Liver (tissue), 9 donors: ENCODE data around the gene INPP5B. TPM values are rescaled to one million over a fixed set of nuclear protein-coding genes. Genes with fewer than 3 reads are reported as not detected.

Experiments used
- DNase-seq: peaks from one replicate; pipeline ENCODE4 v3.0.0-alpha.2; 2017; ENCODE audit warnings: low spot score
- H3K27ac ChIP-seq, 2 donors: one replicate each; pipeline ENCODE4 v1.7.0; 2013; ENCODE audit warnings: inconsistent platforms in 2 of 2, low read length in 2 of 2, control low read depth in 1 of 2, low read depth in 1 of 2, mild to moderate bottlenecking in 1 of 2
- H3K27me3 ChIP-seq, 4 donors: one replicate each; pipeline versions ENCODE4 v1.6.1 to v1.7.0; 2013; ENCODE audit warnings: low read length in 3 of 4, inconsistent platforms in 1 of 4, mild to moderate bottlenecking in 1 of 4, moderate library complexity in 1 of 4; ENCODE audit not compliant: control insufficient read depth in 4 of 4, insufficient read depth in 4 of 4
- H3K36me3 ChIP-seq, 4 donors: one replicate each; pipeline versions ENCODE4 v1.6.1 to v1.7.0; 2013; ENCODE audit warnings: low read length in 3 of 4, mild to moderate bottlenecking in 3 of 4, low read depth in 1 of 4, moderate library complexity in 1 of 4; ENCODE audit not compliant: control insufficient read depth in 4 of 4, insufficient read depth in 3 of 4
- H3K4me1 ChIP-seq, 4 donors: one replicate each; pipeline versions ENCODE4 v1.6.1 to v1.7.0; 2013; ENCODE audit warnings: low read length in 3 of 4, mild to moderate bottlenecking in 3 of 4, moderate library complexity in 1 of 4; ENCODE audit not compliant: control insufficient read depth in 4 of 4, insufficient read depth in 4 of 4
- H3K4me3 ChIP-seq, 3 donors: one replicate each; pipeline versions ENCODE4 v1.6.1 to v1.7.0; 2013; ENCODE audit warnings: low read length in 3 of 3, control low read depth in 1 of 3, low read depth in 1 of 3, mild to moderate bottlenecking in 1 of 3
- H3K9ac ChIP-seq, 2 donors: one replicate each; pipeline ENCODE4 v1.7.0; 2013; ENCODE audit warnings: low read length in 2 of 2, mild to moderate bottlenecking in 2 of 2, moderate library complexity in 2 of 2, control low read depth in 1 of 2, low read depth in 1 of 2
- H3K9me3 ChIP-seq, 4 donors: one replicate each; pipeline versions ENCODE4 v1.6.1 to v1.7.0; 2013; ENCODE audit warnings: low read length in 3 of 4; ENCODE audit not compliant: control insufficient read depth in 4 of 4
- EGR1 ChIP-seq, 2 donors: IDR thresholded peaks; 2 replicates each; pipeline ENCODE4 v1.6.1; 2016 to 2018; ENCODE audit warnings: antibody characterized with exemption in 2 of 2, low read depth in 2 of 2
- GABPA ChIP-seq, 2 donors: IDR thresholded peaks in 1 of 2; conservative IDR thresholded peaks in 1 of 2; 2 replicates each; pipeline ENCODE4 v1.6.1; 2016; ENCODE audit warnings: antibody characterized with exemption in 2 of 2, mild to moderate bottlenecking in 1 of 2, moderate library complexity in 1 of 2
- HNF4A ChIP-seq, 2 donors: conservative IDR thresholded peaks; 2 replicates each; pipeline ENCODE4 v1.6.1; 2016; ENCODE audit warnings: antibody characterized with exemption in 2 of 2, mild to moderate bottlenecking in 2 of 2
- HNF4G ChIP-seq: IDR thresholded peaks from 2 replicates; pipeline ENCODE4 v1.6.1; 2016; ENCODE audit warnings: antibody characterized with exemption
- RAD21 ChIP-seq, 2 donors: IDR thresholded peaks; 2 replicates each; pipeline ENCODE4 v1.6.1; 2016; ENCODE audit warnings: antibody characterized with exemption in 2 of 2, mild to moderate bottlenecking in 2 of 2
- SP1 ChIP-seq: IDR thresholded peaks from 2 replicates; pipeline ENCODE4 v1.6.1; 2018; ENCODE audit warnings: antibody characterized with exemption, mild to moderate bottlenecking
- TAF1 ChIP-seq: conservative IDR thresholded peaks from 2 replicates; pipeline ENCODE4 v1.6.1; 2016; ENCODE audit warnings: antibody characterized with exemption, mild to moderate bottlenecking
- YY1 ChIP-seq: IDR thresholded peaks from 2 replicates; pipeline ENCODE4 v1.6.1; 2016; ENCODE audit warnings: antibody characterized with exemption, mild to moderate bottlenecking
- WGBS: extraction: QIAGEN DNeasy Blood & Tissue Kit; methylation state at CpG from one replicate; pipeline ENCODE4 v1.1.7; 2013; 5-methylcytosine and 5-hydroxymethylcytosine counted together
- polyA plus RNA-seq, 2 donors: library from polyadenylated mRNA; stranded (reverse) in 1 of 2; unstranded in 1 of 2; fragments of 200-250 nt in 1 of 2; fragments of >200 nt in 1 of 2; fragmentation: Nextera tagmentation in 1 of 2; extraction: Ambion mirVana in 1 of 2; gene quantifications; one replicate each; pipeline versions ENCODE4 v1.2.1 to v1.2.3, GENCODE V29; 2013 to 2015
- total RNA-seq, 2 donors: library from RNA; depleted of rRNA; stranded (reverse); fragments of >200 nt; gene quantifications; one replicate each; pipeline ENCODE4 v1.2.3, GENCODE V29; 2014
- TF ChIP-seq, protein P1 (sequence below): IDR thresholded peaks from 2 replicates; pipeline ENCODE4 v1.6.1; 2016; ENCODE audit warnings: antibody characterized with exemption
- TF ChIP-seq, protein P2 (sequence below): IDR thresholded peaks from 2 replicates; pipeline ENCODE4 v1.6.1; 2016; ENCODE audit warnings: antibody characterized with exemption
- TF ChIP-seq, protein P3 (sequence below): IDR thresholded peaks from 2 replicates; pipeline ENCODE4 v1.6.1; 2016; ENCODE audit warnings: antibody characterized with exemption, mild to moderate bottlenecking
- donor health status: healthy.
- donor health status: healthy.
- donor health status: healthy.
- donor health status: healthy.
- donor health status: healthy.

INPP5B gene
- total and polyA plus RNA-seq, 4 donors = 5.0 to 30.9 (median 13.6) TPM

DNA sequence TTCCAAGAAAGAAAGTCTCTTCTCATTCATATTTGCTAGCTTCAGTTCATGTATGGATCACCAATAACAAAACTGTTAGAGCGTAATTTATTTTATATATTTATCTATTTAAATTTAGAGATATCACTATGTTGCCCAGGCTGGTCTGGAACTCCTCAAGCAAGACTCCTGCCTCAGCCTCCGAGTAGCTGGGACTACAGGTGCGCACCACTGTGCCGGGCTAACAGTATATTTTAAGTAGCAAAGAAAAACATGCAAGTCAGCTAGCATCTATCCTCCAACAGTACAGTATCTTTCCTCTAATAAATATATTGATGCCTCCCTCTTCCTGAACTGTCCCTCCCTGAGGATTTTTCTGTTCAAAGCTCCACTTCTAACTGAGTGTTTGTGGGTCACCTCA is 21.5 kb downstream of the INPP5B start:
- Histone ChIP-seq H3K4me3 (no peak overlapping the region), H3K4me1 (peaks cover 0 to 2% (median under 1%) of the 10 kb centered on the region in 4 donors), H3K27ac (no peak overlapping the region), H3K36me3 (peaks cover 0 to 7% (median 2%) of the 10 kb centered on the region in 4 donors), H3K9ac (no peak overlapping the region), H3K27me3 (no peaks in the 10 kb centered on the region), H3K9me3 (no peaks in the 10 kb centered on the region)
- no peak for DNase-seq
- 95% methylated on average over 4 of the region's 4 CpGs for WGBS
- TF ChIP-seq GABPA (IDR thresholded peaks at IDR 0.05 in 1 of 2, conservative IDR thresholded peaks at IDR 0.05 in 1 of 2) = no peak
- TF ChIP-seq EGR1 (IDR thresholded peaks at IDR 0.05; ENCODE audit: low read depth in 2 of 2) = no peak
- no peak for TF ChIP-seq TAF1
- no peak for TF ChIP-seq YY1

DNA sequence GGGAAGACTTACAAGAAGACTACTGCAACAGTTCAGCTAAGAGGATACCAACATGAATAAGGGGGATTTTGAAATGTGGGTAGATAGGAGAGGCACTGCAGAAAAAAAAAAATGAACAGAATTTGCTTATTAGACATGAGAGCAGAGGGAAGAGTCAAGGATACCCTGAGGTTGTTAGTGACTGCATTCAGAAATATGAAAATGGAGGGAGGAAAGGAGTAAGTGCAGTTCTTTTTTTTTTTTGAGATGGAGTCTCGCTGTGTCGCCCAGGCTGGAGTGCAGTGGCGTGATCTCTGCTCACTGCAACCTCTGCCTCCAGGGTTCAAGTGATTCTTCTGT is 23.3 kb downstream of the INPP5B start:
- Histone ChIP-seq H3K9ac (no peak overlapping the region), H3K27me3 (no peaks in the 10 kb centered on the region), H3K27ac (no peak overlapping the region), H3K36me3 (peaks cover 0 to 7% (median 2%) of the 10 kb centered on the region in 4 donors), H3K9me3 (no peaks in the 10 kb centered on the region), H3K4me1 (peaks cover 0 to 2% (median 0%) of the 10 kb centered on the region in 4 donors), H3K4me3 (no peak overlapping the region)
- no peak for TF ChIP-seq HNF4A (conservative IDR thresholded peaks at IDR 0.05)
- TF ChIP-seq, protein P1, sequence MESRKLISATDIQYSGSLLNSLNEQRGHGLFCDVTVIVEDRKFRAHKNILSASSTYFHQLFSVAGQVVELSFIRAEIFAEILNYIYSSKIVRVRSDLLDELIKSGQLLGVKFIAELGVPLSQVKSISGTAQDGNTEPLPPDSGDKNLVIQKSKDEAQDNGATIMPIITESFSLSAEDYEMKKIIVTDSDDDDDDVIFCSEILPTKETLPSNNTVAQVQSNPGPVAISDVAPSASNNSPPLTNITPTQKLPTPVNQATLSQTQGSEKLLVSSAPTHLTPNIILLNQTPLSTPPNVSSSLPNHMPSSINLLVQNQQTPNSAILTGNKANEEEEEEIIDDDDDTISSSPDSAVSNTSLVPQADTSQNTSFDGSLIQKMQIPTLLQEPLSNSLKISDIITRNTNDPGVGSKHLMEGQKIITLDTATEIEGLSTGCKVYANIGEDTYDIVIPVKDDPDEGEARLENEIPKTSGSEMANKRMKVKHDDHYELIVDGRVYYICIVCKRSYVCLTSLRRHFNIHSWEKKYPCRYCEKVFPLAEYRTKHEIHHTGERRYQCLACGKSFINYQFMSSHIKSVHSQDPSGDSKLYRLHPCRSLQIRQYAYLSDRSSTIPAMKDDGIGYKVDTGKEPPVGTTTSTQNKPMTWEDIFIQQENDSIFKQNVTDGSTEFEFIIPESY = no peak
- no peak for TF ChIP-seq SP1
- TF ChIP-seq, protein P2, sequence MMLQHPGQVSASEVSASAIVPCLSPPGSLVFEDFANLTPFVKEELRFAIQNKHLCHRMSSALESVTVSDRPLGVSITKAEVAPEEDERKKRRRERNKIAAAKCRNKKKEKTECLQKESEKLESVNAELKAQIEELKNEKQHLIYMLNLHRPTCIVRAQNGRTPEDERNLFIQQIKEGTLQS = no peak
- no peak for TF ChIP-seq GABPA (IDR thresholded peaks at IDR 0.05 in 1 of 2, conservative IDR thresholded peaks at IDR 0.05 in 1 of 2)
- no peak for TF ChIP-seq TAF1
- TF ChIP-seq, protein P3, sequence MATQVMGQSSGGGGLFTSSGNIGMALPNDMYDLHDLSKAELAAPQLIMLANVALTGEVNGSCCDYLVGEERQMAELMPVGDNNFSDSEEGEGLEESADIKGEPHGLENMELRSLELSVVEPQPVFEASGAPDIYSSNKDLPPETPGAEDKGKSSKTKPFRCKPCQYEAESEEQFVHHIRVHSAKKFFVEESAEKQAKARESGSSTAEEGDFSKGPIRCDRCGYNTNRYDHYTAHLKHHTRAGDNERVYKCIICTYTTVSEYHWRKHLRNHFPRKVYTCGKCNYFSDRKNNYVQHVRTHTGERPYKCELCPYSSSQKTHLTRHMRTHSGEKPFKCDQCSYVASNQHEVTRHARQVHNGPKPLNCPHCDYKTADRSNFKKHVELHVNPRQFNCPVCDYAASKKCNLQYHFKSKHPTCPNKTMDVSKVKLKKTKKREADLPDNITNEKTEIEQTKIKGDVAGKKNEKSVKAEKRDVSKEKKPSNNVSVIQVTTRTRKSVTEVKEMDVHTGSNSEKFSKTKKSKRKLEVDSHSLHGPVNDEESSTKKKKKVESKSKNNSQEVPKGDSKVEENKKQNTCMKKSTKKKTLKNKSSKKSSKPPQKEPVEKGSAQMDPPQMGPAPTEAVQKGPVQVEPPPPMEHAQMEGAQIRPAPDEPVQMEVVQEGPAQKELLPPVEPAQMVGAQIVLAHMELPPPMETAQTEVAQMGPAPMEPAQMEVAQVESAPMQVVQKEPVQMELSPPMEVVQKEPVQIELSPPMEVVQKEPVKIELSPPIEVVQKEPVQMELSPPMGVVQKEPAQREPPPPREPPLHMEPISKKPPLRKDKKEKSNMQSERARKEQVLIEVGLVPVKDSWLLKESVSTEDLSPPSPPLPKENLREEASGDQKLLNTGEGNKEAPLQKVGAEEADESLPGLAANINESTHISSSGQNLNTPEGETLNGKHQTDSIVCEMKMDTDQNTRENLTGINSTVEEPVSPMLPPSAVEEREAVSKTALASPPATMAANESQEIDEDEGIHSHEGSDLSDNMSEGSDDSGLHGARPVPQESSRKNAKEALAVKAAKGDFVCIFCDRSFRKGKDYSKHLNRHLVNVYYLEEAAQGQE = no peak
- no peak for TF ChIP-seq HNF4G
- TF ChIP-seq RAD21 (IDR thresholded peaks at IDR 0.05) = no peak
- WGBS = 97% methylated on average over 3 of the region's 3 CpGs
- DNase-seq = no peak
